Uterus (tissue), 4 donors: ENCODE measurements around the gene DAB2. TPM values are rescaled to one million over a fixed set of nuclear protein-coding genes. Genes with fewer than 3 reads are reported as not detected.

Source experiments
- DNase-seq, 2 donors: peaks; one replicate each; pipeline ENCODE4 v3.0.0-alpha.2; 2019 to 2020
- H3K27ac ChIP-seq, 2 donors: fragments of 200-600 bp; sonication (generic); 1 replicate in 1 of 2; 2 replicates in 1 of 2; pipeline ENCODE4 v1.5.1; 2016 to 2018
- H3K27me3 ChIP-seq, 2 donors: fragments of 200-600 bp; sonication (generic); one replicate each; pipeline ENCODE4 v1.5.1; 2018 to 2019; ENCODE audit warnings: control low read depth in 1 of 2
- H3K36me3 ChIP-seq, 2 donors: fragments of 200-600 bp; sonication (generic); one replicate each; pipeline ENCODE4 v1.5.1; 2019; ENCODE audit warnings: control low read depth in 1 of 2
- H3K4me1 ChIP-seq, 2 donors: fragments of 200-600 bp; sonication (generic); one replicate each; pipeline ENCODE4 v1.5.1; 2018 to 2019; ENCODE audit warnings: control low read depth in 1 of 2
- H3K4me3 ChIP-seq, 2 donors: fragments of 200-600 bp; sonication (generic); 1 replicate in 1 of 2; 2 replicates in 1 of 2; pipeline ENCODE4 v1.5.1; 2018 to 2019; ENCODE audit warnings: mild to moderate bottlenecking in 1 of 2
- H3K9me3 ChIP-seq, 2 donors: fragments of 200-600 bp; sonication (generic); one replicate each; pipeline ENCODE4 v1.5.1; 2019; ENCODE audit warnings: control low read depth in 1 of 2
- CTCF ChIP-seq, 4 experiments: fragments of 200-600 bp in 2 of 4; fragments of 450-650 bp in 2 of 4; sonication (generic) in 2 of 4; IDR thresholded peaks; one replicate each; pipeline ENCODE4 v1.5.1; 2016 to 2019; ENCODE audit warnings: antibody characterized with exemption in 4 of 4, mild to moderate bottlenecking in 2 of 4, moderate library complexity in 1 of 4
- POLR2A ChIP-seq, 2 donors: fragments of 450-650 bp; IDR thresholded peaks; one replicate each; pipeline ENCODE4 v1.6.1; 2016; ENCODE audit warnings: antibody characterized with exemption in 2 of 2, mild to moderate bottlenecking in 1 of 2, moderate library complexity in 1 of 2
- intact Hi-C: fragments of 100-400 bp; cut with DNase I; formaldehyde crosslinking; loops from one replicate; pipeline ENCODE4 v1.15.1; 2023; ENCODE audit warnings: low total_unique reads
- total RNA-seq, 4 donors: library from RNA; depleted of rRNA in 3 of 4; stranded (reverse); fragments of >200 nt in 3 of 4; gene quantifications; one replicate each; pipeline versions ENCODE4 v1.1.0 to v1.2.4, GENCODE V29; 2014 to 2023
- donor health status: DM: yes; HTN: yes; CAD: no.

The DAB2 gene
- total RNA-seq, 4 donors from 2014 or later, result 23.1 to 80.1 (median 56.7) TPM

- DNase-seq, result no peak
- no peak overlapping the region for H3K27ac ChIP-seq
- no peak overlapping the region for H3K4me3 ChIP-seq
Measured at GRCh38 chr5:39469777-39470415, 45.1 kb upstream of the DAB2 start.

DNA sequence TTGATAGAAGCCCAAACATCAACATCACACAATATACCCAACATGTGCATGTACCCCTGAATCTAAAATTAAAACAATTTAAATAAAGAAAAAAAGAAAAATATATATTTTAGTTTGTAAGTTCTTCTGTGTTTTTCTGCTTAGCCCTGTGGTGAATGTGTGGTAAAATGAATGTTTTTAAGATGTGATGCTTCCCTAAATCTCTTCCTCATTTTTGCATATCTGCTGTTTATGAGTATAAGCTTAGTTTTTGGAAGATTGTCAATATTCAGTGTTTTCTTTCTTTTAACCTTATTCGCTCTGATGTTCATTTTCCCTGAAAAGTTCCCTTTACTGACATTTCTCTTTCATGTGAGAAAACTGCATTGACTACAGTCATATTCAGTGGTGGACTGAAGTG lies 44.4 kb upstream of the DAB2 start:
- no peak for DNase-seq
- Histone ChIP-seq H3K4me3 (no peak overlapping the region), H3K27me3 (no peaks in the 10 kb centered on the region), H3K36me3 (no peaks in the 10 kb centered on the region), H3K27ac (no peak overlapping the region), H3K9me3 (no peaks in the 10 kb centered on the region), H3K4me1 (no peaks in the 10 kb centered on the region)
- TF ChIP-seq POLR2A (IDR thresholded peaks at IDR 0.05), result no peak
- no peak for TF ChIP-seq CTCF (IDR thresholded peaks at IDR 0.05)
- intact Hi-C loops, result no loop called here

More at GRCh38 chr5:39469777-39470415, 45.1 kb upstream of the DAB2 start:
- Histone ChIP-seq H3K36me3 (no peaks in the 10 kb centered on the region), H3K9me3 (no peaks in the 10 kb centered on the region), H3K4me1 (no peaks in the 10 kb centered on the region), H3K27me3 (no peaks in the 10 kb centered on the region)
- intact Hi-C loops, result no loop called here
- TF ChIP-seq CTCF (IDR thresholded peaks at IDR 0.05) (no peak), POLR2A (IDR thresholded peaks at IDR 0.05) (no peak)

DNA sequence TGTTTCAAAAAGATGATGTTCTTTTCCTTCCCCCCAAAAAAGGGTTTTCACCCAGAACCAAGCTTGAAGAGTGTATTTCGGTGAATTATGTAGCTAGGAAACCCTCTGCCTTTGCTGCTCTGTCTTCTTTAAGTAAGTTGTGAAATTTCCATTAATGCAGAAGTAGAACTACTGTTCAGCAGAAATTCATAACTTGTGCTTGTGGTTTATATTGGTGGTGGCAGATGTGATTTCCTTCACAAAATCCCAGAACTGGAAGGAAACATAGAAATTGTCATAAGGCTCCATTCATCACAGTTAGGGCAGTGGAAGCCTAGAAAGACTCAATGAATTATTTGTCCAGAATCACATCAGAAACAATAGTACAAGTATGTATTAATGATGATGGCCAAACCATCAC lies 42.1 kb upstream of the DAB2 start:
- no peaks in the 10 kb centered on the region for H3K4me1 ChIP-seq
- H3K4me3 ChIP-seq, result no peak overlapping the region
- intact Hi-C loops, result no loop called here
- no peak overlapping the region for H3K27ac ChIP-seq
- H3K36me3 ChIP-seq, result no peaks in the 10 kb centered on the region
- TF ChIP-seq POLR2A (IDR thresholded peaks at IDR 0.05) (no peak), CTCF (IDR thresholded peaks at IDR 0.05) (no peak)
- H3K27me3 ChIP-seq, result no peaks in the 10 kb centered on the region
- H3K9me3 ChIP-seq, result no peaks in the 10 kb centered on the region
- DNase-seq, result no peak

- H3K9me3 ChIP-seq, result no peaks in the 10 kb centered on the region
- intact Hi-C loops, result no loop called here
- no peak for DNase-seq
- H3K27ac ChIP-seq, result no peak overlapping the region
- no peaks in the 10 kb centered on the region for H3K27me3 ChIP-seq
- no peak overlapping the region for H3K4me3 ChIP-seq
- no peaks in the 10 kb centered on the region for H3K36me3 ChIP-seq
- no peaks in the 10 kb centered on the region for H3K4me1 ChIP-seq
- TF ChIP-seq POLR2A (IDR thresholded peaks at IDR 0.05), result no peak
- no peak for TF ChIP-seq CTCF (IDR thresholded peaks at IDR 0.05)
Measured at GRCh38 chr5:39465843-39466242, 41.1 kb upstream of the DAB2 start.

GRCh38 chr5:39465097-39465496 lies 40.3 kb upstream of the DAB2 start:
- H3K27ac ChIP-seq, result no peak overlapping the region
- H3K4me1 ChIP-seq, result no peaks in the 10 kb centered on the region
- no peak for DNase-seq
- H3K27me3 ChIP-seq, result no peaks in the 10 kb centered on the region
- no peaks in the 10 kb centered on the region for H3K9me3 ChIP-seq
- no peaks in the 10 kb centered on the region for H3K36me3 ChIP-seq
- TF ChIP-seq CTCF (IDR thresholded peaks at IDR 0.05) (no peak), POLR2A (IDR thresholded peaks at IDR 0.05) (no peak)
- intact Hi-C loops, result no loop called here
- H3K4me3 ChIP-seq, result no peak overlapping the region
